Hepatic stellate cell (primary cell): ENCODE data around the gene GPR152.
A peak's percentile ranks its signal among the peaks of the same experiment; 100 is the strongest.

Experiments
- DNase-seq: peaks from one replicate; pipeline ENCODE4 v3.0.0; 2011; ENCODE audit warnings: low spot score

Gene GPR152

GRCh38 chr11:67465189-67465510 is 12.6 kb upstream of the GPR152 start:
- no peak for DNase-seq

GRCh38 chr11:67464411-67465188 is 12.1 kb upstream of the GPR152 start:
- DNase-seq: peak; percentile 90

GRCh38 chr11:67463680-67464410 is 11.3 kb upstream of the GPR152 start:
- peak; percentile 90 for DNase-seq

- DNase-seq: no peak
Observed at GRCh38 chr11:67463186-67463585, 10.7 kb upstream of the GPR152 start.

- no peak for DNase-seq
Observed at GRCh38 chr11:67458266-67458665, 5.7 kb upstream of the GPR152 start.

- DNase-seq: no peak
Observed at GRCh38 chr11:67457453-67457852, 4.9 kb upstream of the GPR152 start.

- no peak for DNase-seq
Observed at GRCh38 chr11:67456068-67456705, 3.7 kb upstream of the GPR152 start.

- no peak for DNase-seq
Observed at GRCh38 chr11:67455054-67455453, 2.5 kb upstream of the GPR152 start, which contains the start of gene CABP4. TSS of gene CABP4 (plus strand) at chr11:67455354. CDS start at chr11:67455424, 70 bp downstream.

- no peak for DNase-seq
Observed at GRCh38 chr11:67453816-67454732, 1.5 kb upstream of the GPR152 start.

- no peak for DNase-seq
Observed at GRCh38 chr11:67451658-67451976, 912 bp downstream of the GPR152 start.

GRCh38 chr11:67450796-67451657 is 1.5 kb downstream of the GPR152 start:
- no peak for DNase-seq

- no peak for DNase-seq
Observed at GRCh38 chr11:67449116-67449844, 3.2 kb downstream of the GPR152 start.

- DNase-seq: no peak
Observed at GRCh38 chr11:67448220-67448609, 4.3 kb downstream of the GPR152 start.

GRCh38 chr11:67445515-67445914 is 7.0 kb downstream of the GPR152 start:
- no peak for DNase-seq

- DNase-seq: peak; percentile 37
Observed at GRCh38 chr11:67442504-67443404, 9.8 kb downstream of the GPR152 start.

GRCh38 chr11:67441731-67442351 is 10.7 kb downstream of the GPR152 start:
- no peak for DNase-seq

- DNase-seq: no peak
Observed at GRCh38 chr11:67441098-67441563, 11.4 kb downstream of the GPR152 start.

- DNase-seq: no peak
Observed at GRCh38 chr11:67440229-67441097, 12.1 kb downstream of the GPR152 start.
